NCI-H146 treated with DMSO at 0.1 percent for 48 hours (cell line): ENCODE data around the gene SYTL1.

Experiments used
- DNase-seq: peaks from one replicate; lab custom pipeline; 2025; ENCODE audit not compliant: unreplicated experiment; lab: John Stamatoyannopoulos, UW

SYTL1 gene

GRCh38 chr1:27318596-27318995, 23.2 kb upstream of the SYTL1 start:
- no peak for DNase-seq

GRCh38 chr1:27321813-27322568, 19.8 kb upstream of the SYTL1 start, which contains the start of gene TMEM222:
Gene TMEM222 (plus strand): TSS chr1:27322163. CDS start chr1:27322198, 35 bp downstream.
- peak; percentile 84 for DNase-seq

DNA sequence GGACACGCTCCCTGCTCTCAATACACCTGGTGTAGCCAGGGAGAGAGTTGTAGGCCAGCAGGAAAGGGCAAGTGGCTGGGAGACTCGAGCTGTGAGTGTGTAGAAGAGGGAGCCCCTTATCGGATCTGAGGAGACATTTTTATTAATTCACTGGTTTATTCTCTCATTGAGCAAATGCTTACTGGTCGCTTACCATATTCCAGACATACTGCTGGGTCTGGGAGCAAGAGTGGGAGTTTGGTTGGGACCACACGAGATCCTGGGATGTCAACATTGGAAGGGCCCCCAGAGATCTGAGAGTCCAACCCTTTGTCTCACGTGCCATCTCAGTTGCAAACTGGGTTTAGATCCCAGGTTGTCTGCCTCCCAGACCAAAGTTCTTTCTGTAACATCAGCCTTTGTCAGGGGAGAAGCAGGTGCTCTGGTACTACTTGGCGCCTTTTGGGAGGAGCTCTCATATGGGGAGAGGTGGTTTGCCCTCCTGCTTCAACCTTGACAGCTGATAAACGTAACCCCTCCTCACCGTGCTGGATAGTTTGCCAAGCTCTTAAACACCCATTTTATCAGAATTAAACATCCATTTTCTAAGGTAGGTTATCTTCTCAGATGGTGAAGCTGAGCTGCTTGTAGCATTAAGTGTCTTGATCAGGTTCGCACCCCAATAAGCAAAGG, 19.1 kb upstream of the SYTL1 start:
- DNase-seq, result no peak

DNA sequence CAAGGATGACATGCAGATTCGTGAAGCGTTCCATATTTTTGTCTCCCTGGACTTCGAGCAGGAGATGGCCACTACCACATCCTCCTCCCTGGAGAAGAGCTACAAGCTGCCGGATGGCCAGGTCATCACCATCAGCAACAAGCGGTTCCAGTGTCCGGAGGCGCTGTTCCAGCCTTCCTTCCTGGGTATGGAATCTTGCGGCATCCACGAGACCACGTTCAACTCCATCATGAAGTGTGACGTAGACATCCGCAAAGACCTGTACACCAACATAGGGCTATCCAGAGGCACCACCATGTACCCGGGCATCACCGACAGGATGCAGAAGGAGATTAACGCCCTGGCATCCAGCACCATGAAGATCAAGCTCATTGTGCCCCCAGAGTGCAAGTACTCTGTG, 16.5 kb upstream of the SYTL1 start:
- no peak for DNase-seq

GRCh38 chr1:27327964-27328363, 13.9 kb upstream of the SYTL1 start:
- DNase-seq, result no peak

DNA sequence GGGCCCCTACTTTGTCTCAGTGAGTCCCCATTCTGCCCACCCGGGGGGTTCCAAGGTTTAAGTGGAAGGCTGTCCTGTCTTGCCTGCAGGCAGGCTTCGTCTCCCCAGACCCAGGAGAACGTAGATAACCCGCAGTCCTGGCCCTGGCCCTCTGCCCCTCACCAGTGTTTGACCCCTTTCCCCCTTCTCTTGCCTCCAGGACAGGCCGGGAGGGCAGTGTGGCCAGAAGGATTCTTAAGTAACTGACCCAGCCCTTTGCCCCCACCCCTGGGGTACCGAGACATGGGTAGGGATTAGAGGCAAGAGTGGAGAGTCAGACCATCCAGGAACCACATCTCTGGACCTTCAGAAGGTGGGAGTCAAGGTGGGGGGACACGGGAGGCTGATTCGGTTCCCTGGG, 11.0 kb upstream of the SYTL1 start:
- no peak for DNase-seq

GRCh38 chr1:27331426-27331825, 10.4 kb upstream of the SYTL1 start:
- no peak for DNase-seq

DNA sequence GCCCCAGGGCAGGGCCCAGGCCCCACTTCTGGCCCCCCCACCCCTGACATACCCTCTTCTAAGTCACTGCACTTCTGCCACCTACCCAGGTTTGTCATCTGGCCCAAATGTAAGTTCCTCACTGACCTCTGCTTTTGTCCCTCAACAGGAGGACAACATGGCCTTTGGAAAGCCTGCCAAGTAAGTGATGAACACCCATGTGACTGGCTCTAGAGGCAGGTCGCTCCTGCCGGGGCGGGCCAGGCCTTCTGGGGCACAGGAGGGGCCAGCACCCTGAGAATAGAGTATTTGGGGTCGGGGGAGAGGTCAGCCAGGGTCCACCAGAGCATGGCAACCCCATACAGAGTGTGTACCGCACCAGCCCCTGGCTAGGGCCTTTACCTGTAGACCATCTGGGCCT, 9.9 kb upstream of the SYTL1 start:
- no peak for DNase-seq

DNA sequence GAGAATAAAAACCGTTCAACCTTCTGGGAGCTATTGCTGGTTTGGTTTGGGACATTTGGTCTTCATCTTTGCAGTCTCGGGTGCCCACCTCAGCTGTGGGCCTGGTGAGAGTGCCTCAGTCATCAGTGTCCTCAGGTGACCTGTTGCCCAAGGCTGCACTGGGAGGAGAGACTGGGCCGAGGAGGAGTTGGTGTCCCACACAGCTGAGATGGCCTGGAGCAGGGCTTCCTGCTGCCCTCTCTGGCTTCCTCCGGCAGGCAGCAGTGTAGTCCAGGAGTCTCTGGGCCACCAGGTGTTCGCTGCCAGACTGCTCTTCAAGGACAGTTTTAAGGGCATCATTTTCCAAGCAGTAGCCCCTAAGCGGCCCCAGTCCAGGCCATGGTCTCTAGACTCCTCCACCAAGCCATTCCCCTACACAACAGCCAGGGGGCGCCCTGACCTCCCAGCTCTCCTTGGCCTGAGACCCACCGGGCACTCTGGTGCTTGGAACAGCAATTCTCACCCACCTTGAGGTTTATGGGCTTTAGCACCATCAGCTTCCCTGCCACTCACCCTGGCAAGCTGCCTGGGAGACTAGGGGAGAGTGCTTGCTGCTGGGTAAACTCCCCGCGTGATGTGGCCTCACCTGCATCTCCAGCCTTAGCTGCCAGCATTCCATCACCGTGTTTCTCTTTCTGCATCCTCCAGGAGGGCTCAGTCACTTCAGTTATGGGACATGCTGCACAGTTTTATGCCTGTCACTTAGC, 9.1 kb upstream of the SYTL1 start:
- DNase-seq, result no peak

DNA sequence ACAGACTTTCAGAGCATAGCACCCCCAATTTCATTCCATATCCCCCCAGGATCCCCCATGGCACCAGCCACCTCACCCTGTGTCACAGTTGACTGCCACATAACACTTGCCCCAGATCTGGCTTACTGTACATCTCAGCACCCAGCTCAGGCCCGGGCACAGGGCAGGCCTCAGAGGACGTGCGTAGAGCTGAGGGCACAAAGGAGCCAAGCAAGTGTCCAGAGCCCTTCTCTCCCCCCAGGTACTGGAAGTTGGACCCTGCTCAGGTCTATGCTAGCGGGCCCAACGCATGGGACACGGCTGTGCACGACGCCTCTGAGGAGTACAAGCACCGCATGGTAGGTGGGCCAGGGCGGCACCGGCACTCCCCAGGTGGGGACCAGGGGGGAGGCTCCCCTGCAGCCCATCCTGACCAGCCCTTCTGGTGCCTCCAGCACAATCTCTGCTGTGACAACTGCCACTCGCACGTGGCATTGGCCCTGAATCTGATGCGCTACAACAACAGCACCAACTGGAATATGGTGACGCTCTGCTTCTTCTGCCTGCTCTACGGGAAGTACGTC, 8.0 kb upstream of the SYTL1 start:
- no peak for DNase-seq

GRCh38 chr1:27335506-27336422, 6.1 kb upstream of the SYTL1 start:
- DNase-seq, result no peak

GRCh38 chr1:27336756-27337155, 5.1 kb upstream of the SYTL1 start:
- DNase-seq, result no peak

DNA sequence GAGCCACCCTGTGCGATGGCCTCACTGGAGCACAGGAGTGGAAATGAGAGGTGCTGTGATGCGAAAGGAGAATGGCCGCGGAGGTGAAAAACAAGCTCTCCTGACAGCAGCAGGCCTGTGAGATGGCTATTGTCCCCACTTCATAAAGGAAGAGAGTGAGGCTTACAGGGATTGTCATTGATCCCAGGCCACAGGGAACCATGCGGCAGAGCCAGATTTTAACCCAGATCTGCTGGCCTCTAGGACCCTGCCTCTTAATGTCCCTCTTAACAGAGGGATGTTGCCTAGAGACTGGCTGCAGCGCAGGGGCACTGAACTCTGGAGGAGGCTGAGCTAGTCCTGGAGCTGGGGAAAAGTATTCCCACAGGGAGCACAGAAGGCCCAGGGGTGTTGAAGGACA, 3.1 kb upstream of the SYTL1 start:
- no peak for DNase-seq

DNA sequence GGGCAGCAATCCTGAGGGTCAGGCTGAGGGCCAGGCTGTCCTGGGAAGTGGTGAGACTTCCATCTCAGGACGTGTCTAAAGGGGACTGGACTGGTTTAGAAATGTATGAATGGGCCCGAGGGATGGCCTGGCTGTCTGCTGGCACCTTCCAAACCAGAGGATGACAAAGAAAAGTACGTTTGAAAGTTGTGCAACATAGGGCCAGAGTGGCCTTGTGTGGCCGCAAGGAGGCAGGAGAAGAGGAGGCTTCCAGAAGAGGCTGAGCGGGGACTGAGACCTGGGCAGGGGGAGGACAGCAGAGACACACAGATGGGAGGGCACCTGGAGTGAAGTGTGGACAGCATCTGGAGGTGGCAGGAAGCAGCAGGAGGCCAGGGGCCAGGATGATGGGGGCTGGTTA, 2.6 kb upstream of the SYTL1 start:
- DNase-seq, result no peak

- DNase-seq, result no peak
These were observed 562 bp downstream of the SYTL1 start for GRCh38 chr1:27342391-27342777.

DNA sequence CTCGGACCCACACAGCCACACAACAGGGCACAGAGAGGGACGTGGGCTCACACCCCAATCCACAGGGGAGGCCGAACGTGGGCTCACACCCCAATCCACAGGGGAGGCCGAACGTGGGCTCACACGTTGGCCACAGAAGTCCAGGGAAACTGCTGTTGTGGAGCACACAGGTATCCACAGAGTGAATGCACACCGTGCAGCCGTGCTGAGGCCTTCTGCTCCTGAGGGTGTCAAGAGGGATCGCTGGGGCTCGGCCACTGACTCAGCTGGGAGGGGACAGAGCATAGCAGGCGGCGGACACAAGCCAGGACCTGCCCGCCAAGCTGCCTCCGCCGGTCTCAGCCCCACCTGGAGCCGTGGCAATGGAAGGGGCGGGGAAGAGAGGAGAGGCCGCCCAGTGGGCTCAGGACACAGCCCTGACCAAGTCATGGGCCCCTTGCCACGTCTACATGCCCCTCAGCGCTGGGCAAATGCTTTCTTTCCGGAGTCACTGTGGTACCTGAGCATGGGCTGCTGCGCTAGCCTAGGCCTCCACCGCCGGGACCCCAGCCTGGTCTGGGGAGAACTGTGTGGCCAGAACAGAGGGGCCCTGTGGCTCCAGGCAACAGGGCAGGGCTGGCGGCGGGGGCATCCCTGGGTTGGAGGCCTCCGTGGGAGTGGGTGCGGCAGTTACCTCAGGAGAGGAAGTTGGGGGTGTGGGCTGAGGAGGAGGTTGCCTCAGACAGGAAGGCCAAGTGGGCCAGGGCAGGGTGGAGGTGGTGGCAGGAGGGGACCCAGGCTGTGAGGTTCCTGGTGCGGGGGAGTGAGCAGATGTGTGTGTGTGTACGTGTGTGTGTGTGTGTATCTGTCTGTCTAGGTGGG, 1.2 kb downstream of the SYTL1 start:
- DNase-seq, result peak; percentile 67

GRCh38 chr1:27343639-27344025, 1.8 kb downstream of the SYTL1 start:
- DNase-seq, result no peak

- no peak for DNase-seq
These were observed 3.5 kb downstream of the SYTL1 start for GRCh38 chr1:27345272-27345671.

- DNase-seq, result no peak
These were observed 4.5 kb downstream of the SYTL1 start for GRCh38 chr1:27346357-27346756.
